HPDE6-E6E7 (cell line): ENCODE measurements around the gene EIF2A.
"Not testable (repeated sequence)": the region's sequence is repeated elsewhere in the genome, so short reads cannot be mapped to it uniquely, and the experiment has no call there.

Source experiments
- DNase-seq: peaks from one replicate; pipeline ENCODE4 v3.0.0; 2011; ENCODE audit warnings: missing footprints; ENCODE audit errors: extremely low spot score

The EIF2A gene

DNA sequence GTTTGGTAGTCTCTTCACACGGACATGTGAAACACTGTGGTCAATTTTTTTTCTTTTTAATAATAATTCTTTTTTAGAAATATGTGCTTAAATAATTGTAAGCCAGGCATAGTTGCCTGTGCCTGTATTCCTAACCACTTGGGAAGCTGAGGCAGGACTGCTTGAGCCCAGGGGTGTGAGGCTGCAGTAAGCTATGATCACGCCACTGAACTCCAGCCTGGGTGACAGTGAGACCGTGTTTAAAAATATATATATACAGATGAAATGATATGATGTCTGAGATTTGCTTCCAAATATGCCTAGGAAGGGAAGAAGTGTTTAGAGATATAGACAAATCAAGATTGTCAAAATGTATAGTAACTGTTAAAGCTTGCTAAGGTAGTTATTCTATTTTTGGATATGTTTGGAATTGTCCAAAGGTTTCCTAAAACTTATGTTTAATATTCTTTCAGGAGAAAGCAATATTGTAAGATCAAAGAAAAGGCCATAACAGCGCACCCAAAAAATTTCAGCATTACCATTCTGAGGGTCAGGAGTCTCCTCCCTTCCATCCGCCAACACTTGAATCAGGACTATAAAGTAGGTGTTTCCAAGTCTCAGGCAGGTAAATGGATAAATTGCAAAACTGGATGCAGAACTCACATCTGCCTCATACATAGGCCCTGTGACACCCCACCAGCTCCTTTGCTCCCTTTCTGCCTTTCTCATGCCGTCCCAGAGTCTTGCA, 56.0 kb downstream of the EIF2A start:
- DNase-seq = no peak

DNA sequence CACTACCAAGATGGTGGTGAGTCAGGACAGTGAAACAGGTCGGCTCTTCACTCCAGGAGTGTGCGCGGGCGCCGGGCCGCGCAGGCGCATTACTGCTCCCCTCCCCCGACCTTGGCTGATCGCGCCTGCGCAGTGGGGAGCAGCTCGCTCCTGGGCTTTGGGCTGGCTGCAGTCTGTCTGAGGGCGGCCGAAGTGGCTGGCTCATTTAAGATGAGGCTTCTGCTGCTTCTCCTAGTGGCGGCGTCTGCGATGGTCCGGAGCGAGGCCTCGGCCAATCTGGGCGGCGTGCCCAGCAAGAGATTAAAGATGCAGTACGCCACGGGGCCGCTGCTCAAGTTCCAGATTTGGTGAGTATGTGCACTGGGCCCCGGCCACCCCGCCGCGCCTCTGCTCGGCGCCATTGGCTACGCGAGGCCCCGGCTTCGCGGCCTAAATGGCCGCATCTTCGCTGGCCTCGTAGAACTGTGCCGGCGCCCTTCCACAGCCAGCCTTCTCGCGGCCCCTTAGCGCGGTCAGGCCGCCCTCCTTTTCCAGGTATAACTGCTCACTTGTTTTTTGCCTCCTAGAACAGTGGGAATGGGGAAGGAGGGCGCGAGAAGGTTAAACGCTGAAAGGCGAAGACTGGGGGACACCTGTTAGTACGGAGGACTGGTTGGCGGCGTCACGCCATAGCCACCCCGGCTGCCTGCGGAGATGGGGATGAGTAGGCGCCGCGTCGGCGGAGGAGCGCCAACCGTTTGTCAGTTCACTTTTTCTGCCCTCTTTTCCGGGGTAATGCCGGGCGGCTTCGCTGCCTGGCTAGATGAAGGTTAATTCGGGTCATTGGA, 56.8 kb downstream of the EIF2A start, which contains the start of gene SELENOT:
TSS of gene SELENOT (plus strand) at position 169 of the 827 bp plus-strand sequence. CDS start at position 211, 42 bp downstream.
- DNase-seq = peak; percentile 89

DNA sequence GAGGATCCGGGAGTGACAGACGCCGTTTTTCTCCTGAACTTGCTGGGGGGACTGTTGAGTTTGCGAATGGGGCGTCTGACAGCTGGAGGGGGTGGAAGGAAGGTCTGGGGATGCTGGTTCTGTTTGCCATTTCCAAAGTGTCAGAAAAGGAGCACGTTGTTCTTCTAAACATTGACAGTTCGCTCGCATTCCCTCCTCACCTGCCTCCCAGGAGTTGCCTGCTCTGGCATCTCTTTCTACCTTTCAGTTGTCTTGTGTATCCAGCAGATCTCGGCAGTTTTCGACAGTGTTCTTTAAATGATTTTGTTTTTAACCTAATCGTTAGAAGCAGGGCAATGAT, 57.4 kb downstream of the EIF2A start:
- no peak for DNase-seq

DNA sequence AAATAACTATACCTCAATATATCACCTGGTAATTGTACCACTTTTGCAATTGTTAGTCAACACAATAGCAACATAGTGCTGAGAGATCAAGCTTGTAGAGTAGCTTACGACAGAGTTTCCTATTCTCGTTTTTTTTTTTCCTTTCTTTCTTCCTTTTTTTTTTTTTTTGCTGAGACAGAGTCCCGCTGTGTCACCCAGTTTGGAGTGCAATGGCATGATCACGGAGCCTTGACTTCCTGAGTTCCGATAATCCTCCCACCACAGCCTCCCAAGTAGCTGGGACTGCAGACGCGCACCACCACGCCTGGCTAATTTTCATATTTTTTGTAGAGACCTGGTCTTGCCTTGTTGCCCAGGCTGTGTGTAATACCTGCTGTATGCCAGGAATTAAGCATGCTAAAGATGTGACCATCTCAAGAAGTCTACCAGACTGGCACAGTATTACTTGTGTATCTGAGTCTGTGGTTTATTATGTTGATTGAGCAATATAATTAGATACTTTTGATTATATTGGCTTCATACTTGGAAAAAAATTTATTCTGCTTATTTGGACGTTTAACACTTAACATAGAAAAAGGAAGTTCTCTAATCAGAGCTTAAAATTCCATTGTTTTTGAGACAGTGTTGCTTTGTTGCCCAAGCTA, 59.5 kb downstream of the EIF2A start:
- no peak for DNase-seq

DNA sequence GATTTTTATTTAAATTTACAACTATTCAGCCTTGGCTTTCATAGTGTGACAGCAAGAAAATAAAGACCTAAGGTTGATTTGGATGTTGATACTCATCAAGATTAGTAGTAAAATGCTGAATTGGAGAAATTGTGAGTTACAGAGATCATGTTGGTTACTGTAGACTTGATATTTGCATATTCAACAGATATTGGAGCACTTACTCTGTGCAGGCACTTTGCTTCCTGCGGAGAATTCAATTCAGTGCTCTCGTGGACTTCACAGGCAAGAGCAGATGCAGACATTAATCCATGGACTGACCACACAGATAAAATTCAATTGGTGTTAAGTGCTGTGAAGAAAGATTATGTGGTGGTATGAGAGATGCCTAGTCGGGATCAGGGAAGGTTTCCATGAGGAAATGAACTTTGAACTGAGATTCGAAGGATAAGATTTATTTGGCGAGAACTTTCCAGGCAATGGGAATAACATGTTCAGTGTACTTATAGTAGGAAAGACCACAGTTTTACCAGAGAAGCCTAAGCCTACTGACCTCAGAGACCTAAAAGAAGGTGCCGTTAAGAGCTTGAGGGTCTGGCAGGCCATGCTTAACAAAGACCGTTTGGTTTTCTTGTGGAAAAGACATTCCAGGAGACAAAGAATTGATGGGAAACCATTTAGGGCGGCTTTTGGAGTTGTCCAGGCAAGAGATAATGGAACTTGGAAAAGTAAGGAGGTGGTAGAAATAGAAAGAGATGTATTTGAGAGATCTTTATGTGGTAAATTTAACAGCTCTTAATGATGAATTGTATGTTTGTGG, 60.9 kb downstream of the EIF2A start:
- no peak for DNase-seq

DNA sequence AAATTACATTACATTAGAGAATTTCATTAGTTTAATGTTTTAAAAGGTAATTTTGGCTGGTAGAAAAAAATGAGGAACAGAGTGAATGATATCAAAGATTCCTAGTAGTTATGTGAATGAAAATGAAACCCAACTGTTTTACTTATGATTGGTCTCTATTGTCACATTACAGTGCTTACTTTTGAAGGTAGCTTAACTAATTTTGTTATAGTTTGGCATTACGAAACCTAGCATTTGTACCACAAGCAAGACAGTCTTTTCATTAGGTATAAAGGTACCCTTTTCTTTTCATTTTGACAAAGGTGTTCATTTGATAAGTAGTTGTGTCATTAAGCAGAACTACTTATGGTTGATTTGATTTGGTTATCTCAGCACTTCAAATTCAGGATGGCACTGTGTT, 63.4 kb downstream of the EIF2A start:
- DNase-seq = no peak

DNA sequence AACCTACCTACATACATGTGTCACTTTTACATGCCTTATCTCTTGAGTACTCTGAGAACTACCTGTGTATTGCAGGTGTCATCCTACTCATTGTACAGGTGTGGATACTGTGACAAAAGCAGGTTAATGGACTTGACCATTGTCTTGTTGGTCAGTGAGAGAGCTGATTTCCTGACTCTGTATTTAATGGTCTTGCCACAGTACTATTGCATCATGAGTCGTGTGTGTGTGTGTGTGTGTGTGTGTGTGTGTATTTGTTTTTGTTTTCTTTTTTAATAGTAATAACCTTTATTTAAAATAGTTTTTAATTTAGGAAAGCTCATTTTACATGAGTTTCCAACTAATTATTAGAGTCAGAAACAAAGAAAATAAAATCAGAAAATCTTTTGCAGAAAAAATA, 64.2 kb downstream of the EIF2A start:
- DNase-seq = no peak

DNA sequence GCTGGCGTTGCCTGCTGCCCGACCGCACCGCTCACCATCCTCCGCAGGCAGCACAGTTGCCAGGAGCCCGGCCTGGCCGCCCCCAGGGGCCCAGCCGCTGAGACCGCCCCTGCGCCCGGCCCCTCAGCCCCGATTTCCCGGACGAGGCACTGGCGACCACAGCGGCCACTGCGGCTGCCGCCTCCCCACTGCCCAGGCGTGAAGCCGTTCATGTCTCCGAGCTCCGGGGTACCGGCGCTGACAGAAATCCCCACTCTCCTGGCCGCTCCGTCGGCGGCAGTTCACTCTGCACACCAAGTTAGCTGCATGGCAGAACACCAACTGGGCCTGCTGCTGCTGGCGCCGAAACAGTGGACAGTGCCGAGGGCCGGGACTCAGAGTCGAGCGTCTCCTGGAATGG, 65.1 kb downstream of the EIF2A start:
- no peak for DNase-seq

DNA sequence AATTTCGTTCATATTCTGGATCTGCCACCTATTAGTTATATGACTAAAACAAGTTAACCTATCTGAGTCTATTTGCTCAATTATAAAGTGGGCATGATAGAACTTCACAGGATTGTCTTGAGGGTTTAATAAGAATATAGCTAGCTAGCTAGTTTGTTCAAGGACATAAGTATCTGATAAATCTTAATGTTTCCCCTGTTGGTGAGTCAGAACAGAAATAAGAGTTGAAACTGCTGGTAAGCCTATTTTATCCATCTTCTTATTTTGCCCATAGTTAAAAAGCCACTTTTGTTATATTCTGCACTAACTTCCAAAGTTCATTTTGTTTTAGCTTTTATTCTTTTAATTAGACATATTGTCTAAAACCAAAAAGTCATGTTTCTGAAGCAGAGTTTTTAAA, 65.9 kb downstream of the EIF2A start:
- no peak for DNase-seq

DNA sequence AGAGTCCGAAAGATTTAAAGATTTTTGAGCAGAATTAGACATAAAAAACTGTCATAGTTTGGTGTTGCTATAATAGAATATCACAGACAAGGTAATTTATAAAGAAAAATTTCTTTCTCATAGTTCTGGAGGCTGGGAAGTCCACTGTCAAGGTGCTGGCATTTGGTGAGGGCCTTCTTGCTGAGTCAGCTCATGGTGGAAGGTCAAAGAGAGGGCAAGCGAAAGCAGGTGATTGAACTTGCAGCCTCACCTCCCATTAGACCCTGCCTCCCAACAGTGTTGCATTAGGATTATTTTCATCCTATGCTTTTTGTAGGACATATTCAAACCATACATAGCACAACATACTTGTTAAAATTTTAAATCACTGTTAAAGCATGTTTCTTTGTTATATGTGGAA, 66.4 kb downstream of the EIF2A start:
- DNase-seq = no peak

DNA sequence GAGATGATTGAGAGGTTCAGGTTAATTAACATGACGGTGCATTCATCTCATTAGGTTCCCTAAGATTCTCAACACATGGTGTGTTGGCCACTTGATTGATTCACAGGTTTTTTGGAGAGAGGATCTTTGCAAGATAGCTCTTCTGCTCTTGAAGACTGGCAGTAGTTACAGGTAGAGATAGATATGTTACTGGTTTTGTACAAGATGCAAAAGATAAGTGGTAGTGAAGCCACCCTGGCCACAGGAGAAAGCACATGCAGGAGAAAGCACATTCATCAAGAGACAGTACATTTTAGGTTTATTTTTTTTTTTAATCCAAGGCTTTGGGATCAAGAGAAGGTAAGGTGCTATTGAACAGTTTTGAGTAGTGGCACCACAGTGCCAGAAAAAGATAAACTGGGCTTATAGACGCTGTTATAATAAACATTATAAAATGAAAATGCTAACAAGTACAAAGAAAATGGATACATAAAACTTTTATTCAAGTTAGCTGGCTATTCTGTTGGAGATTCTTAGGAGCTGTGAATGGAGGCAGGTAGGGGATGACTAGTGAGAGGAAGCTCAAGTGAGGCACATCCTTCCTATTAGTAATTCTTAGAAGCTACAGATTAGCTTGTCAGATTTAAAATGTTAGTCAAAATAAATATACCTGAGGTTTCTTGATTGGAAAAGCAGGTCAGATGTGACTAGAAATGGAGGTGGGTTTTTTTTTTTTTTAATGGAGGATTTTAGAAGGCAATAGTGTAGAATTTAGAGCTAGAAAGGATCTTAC, 67.3 kb downstream of the EIF2A start:
- no peak for DNase-seq

DNA sequence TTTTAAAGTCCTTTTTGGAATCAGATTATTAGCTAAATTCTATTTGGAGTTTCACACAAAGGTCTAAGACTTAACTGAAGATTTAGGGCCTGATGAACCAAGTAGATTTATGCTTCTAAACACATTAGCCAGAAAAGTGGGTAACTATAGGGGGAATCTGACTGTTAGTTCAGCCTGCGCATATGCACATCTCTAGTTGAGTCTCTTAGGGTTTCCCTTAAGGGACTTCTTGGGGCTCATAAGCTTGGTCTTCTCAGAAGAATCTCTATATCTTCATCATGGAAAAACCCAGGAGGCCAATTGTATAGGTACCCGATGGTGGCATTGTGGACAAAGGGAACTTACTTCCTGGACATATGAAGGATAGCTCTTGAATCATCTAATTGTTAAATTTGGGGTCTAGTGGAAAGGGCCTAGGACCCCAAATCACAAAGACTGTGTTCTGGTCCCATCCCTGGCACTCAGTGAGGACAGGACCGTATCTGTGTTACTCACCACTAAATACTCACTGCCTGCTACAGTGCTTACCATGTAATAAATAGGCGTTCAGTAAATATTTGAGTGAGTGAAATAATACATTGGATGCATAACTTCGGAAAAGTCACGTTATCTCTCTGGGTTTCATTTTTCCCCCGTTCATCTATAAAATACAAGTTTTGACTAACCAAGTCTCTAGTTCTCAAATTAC, 73.6 kb downstream of the EIF2A start:
- no peak for DNase-seq

DNA sequence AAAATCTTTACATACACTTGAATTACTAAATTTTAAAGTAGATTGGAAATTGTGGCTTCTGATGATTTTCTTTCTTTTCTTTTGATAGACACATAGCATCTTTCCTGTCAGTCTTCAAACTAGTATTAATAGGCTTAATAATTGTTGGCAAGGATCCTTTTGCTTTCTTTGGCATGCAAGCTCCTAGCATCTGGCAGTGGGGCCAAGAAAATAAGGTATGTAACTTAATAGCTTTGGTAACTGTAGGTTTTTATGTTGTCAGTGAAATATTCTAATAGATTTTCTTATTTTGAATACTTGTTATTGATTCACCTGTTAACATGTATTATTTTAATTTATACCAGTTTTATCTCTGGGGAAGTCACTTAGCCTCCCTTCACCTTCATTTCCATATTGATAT, 76.4 kb downstream of the EIF2A start:
- not testable (repeated sequence) for DNase-seq

DNA sequence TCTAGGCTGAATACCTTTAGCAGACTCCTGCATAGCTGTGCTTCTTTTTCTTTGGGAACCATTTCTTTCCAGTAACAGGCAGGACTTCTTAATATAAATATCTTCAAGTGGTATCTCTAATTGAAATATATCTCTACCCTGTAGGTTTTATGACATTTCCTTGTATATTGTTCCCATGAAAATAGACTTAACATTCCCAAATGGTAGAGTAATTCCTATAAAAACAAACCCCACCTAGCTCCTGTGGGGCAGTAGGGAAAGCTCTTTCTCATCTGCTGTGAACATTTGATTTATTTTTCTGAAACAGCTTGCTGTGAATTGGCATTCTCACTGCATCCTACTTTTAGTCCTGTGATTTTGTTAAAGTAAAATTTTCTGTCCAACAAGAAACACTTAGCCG, 77.4 kb downstream of the EIF2A start:
- DNase-seq = no peak

DNA sequence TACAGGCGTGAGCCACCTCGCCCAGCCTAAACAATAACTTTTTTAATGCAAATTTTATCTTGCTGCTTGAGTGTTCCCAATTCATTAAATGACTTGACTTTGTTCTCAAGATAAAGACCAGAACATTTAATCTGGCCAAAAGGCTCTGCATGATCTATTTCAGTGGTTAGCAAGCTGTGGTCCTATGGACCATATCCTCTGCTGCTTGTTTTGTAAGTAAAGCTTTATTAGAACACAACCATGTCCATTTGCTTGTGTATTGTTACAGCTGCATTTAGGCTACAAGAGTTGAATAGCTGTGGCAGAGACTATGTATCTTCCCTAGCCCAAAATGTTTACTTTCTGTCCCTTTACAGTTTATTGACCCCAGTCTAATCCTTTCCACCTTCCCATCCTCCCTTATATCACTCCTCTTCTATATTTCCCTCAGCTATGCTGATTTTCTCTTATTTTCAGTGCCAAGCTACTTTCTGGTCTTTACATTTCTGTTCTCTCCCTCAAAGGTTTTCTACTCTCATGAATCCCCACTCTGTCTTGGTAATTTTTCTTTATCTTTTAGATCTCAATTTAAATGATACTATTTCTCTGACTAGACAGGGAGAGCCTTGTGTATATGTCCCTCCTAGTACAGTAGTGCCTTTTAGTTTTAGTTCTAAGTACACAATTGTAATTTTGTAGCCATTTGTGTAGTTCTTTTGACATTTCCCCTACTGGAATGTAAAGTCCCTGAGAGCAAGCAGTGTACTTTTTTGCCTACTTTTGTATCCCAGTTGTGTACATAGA, 79.8 kb downstream of the EIF2A start:
- DNase-seq = no peak

DNA sequence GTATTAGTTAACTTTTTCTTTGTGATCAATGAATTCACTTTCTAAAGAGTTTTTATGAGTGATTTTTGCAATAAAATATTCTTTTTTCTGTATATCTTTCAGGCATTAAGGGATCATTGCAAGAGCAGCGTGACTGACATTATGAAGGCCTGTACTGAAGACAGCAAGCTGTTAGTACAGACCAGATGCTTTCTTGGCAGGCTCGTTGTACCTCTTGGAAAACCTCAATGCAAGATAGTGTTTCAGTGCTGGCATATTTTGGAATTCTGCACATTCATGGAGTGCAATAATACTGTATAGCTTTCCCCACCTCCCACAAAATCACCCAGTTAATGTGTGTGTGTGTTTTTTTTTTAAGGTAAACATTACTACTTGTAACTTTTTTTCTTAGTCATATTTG, 81.0 kb downstream of the EIF2A start:
- DNase-seq = no peak

DNA sequence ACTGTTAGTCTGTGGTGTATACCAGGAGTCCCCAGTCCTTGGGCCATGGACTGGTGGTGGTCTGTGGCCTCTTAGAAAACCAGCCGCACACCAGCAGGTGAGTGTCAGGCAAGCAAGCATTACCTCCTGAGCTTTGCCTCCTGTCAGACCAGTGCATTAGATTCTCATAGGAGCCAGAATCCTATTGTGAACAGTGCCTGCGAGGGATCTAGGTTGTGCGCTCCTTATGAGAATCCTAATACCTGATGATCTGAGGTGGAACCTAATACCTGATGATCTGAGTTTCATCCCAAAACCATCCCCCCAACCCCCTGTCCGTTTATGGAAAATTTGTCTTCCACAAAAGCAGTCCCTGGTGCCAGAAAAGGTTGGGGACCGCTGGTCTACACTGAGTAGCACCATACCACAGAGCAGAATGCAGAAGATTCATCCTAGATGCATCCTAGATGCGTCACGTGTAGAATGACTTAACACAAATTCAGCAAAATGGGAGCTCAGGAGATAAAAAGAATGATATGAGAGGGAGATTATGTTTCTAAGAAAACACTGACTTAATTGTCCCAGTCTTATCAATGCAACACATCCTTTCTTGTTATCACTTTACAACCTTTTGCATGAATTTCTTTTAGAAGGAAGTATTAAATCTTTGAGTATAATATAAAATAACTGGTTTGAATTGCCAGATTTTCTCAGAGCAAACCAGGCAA, 85.1 kb downstream of the EIF2A start:
- DNase-seq = no peak

DNA sequence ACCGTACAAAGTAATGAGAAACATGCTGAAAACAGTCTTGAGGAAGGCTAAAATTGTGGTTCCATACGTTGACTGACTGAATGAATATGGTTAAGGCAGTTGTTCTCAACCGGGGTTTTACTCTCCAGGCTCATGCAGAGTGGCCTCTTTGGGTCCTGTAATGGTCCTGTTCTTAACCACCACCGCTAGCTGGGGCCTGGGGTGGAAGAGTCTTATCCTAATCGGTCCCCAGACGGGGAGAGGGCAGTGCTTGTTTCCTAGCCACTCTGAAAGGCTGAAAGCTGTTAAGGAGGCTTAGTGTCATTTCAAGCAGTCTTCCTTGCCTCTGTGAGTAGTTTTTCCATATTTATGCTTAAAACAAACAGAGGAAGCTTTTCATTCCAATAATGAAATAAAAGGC, 88.5 kb downstream of the EIF2A start:
- DNase-seq = no peak

DNA sequence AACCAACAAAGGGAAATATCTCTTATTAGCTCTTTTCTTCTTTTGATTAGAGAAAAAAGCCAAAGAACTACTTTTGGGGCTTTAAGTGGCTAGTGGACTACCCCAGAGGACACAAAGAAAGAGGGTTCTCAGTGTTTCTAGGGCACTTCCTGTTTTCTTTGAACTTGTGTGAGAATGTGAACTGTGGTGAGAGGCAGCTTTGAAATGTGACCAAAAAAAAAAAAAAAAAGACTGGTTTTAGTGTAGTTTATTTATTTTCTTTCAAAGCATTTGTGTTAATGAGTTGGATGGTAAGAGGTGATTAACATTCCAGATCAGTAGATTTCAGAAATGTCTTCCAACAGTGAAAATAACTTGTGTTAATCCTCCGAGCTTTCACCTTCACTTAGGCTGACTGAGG, 88.9 kb downstream of the EIF2A start:
- DNase-seq = no peak
